GM12878 (cell line): ENCODE data around the gene DHX57.

Experiments
- CTCF ChIP-seq, 3 experiments: IDR thresholded peaks in 2 of 3; conservative IDR thresholded peaks in 1 of 3; 2 replicates each; pipeline ENCODE4 v1.5.1; 2011; ENCODE audit warnings: low read depth in 3 of 3, low read length in 3 of 3, mild to moderate bottlenecking in 3 of 3, control low read depth in 2 of 3, moderate library complexity in 2 of 3, inconsistent platforms in 1 of 3, mixed read lengths in 1 of 3; ENCODE audit not compliant: control insufficient read depth in 2 of 3, insufficient read depth in 1 of 3; ENCODE audit errors: extremely low read depth in 1 of 3
- MYC ChIP-seq: IDR thresholded peaks from 2 replicates; pipeline ENCODE4 v1.6.1; 2011; ENCODE audit warnings: mild to moderate bottlenecking, low read length, moderate library complexity, inconsistent platforms; ENCODE audit not compliant: insufficient read depth, insufficient replicate concordance, insufficient read length, severe bottlenecking
- POLR2AphosphoS2 ChIP-seq: IDR thresholded peaks from 2 replicates; pipeline ENCODE4 v1.6.1; 2011; ENCODE audit warnings: low read depth, mild to moderate bottlenecking, low read length, improper control_type of control experiment, moderate library complexity
- TAF1 ChIP-seq: IDR thresholded peaks from 2 replicates; pipeline ENCODE4 v1.6.1; 2011; ENCODE audit warnings: mild to moderate bottlenecking, low read depth, low read length, borderline replicate concordance
- ZBTB4 ChIP-seq: fragments of 450-650 bp; formaldehyde crosslinking; IDR thresholded peaks from 2 replicates; pipeline ENCODE4 v1.4.0; 2022; ENCODE audit warnings: mild to moderate bottlenecking, moderate library complexity
- ZNF217 ChIP-seq: fragments of 450-650 bp; IDR thresholded peaks from 2 replicates; pipeline ENCODE4 v1.6.1; 2017; ENCODE audit warnings: antibody characterized with exemption, mild to moderate bottlenecking

- TF ChIP-seq ZBTB4 (CRISPR knock-in tag) (no peak), CTCF (IDR thresholded peaks at IDR 0.05 in 2 of 3, conservative IDR thresholded peaks at IDR 0.05 in 1 of 3; ENCODE audit: control insufficient read depth in 2 of 3, extremely low read depth in 1 of 3, insufficient read depth in 1 of 3, low read depth in 3 of 3, low read length in 3 of 3) (no peak), ZNF217 (no peak), TAF1 (no peak), MYC (no peak), POLR2AphosphoS2 (no peak)
Observed at GRCh38 chr2:38824906-38825305, 50.8 kb downstream of the DHX57 start.
